Kidney (tissue), 14 donors: ENCODE results near the gene MUC7. TPM values are rescaled to one million over a fixed set of nuclear protein-coding genes. Genes with fewer than 3 reads are reported as not detected.

Source experiments
- DNase-seq, 5 donors: peaks; one replicate each; pipeline ENCODE4 v3.0.0-alpha.2; 2013 to 2020
- FAIRE-seq: peaks from 2 replicates; lab custom pipeline; 2012; peaks lifted over from hg19 to GRCh38; lab: Jason Lieb, UNC
- H3K27ac ChIP-seq, 2 donors: one replicate each; pipeline ENCODE4 v1.7.0; 2013; ENCODE audit warnings: low read depth in 2 of 2, low read length in 2 of 2, inconsistent platforms in 1 of 2
- H3K27me3 ChIP-seq: one replicate; pipeline ENCODE4 v1.7.1; 2013; ENCODE audit warnings: low read length, inconsistent platforms; ENCODE audit not compliant: control insufficient read depth, insufficient read depth
- H3K36me3 ChIP-seq, 3 donors: one replicate each; pipeline versions ENCODE4 v1.7.0 to v1.7.1; 2013; ENCODE audit warnings: low read length in 3 of 3, control low read depth in 1 of 3, inconsistent platforms in 1 of 3; ENCODE audit not compliant: insufficient read depth in 3 of 3, control insufficient read depth in 2 of 3
- H3K4me1 ChIP-seq, 3 donors: one replicate each; pipeline versions ENCODE4 v1.7.0 to v1.7.1; 2013; ENCODE audit warnings: low read length in 3 of 3, inconsistent platforms in 1 of 3, low read depth in 1 of 3; ENCODE audit not compliant: control insufficient read depth in 2 of 3, insufficient read depth in 2 of 3
- H3K4me3 ChIP-seq, 3 donors: one replicate each; pipeline versions ENCODE4 v1.7.0 to v1.8.1; 2013; ENCODE audit warnings: low read length in 3 of 3, control low read depth in 1 of 3, inconsistent platforms in 1 of 3
- H3K9ac ChIP-seq, 3 donors: one replicate each; pipeline versions ENCODE4 v1.7.0 to v1.7.1; 2013; ENCODE audit warnings: low read length in 3 of 3, control low read depth in 1 of 3, inconsistent platforms in 1 of 3
- H3K9me3 ChIP-seq, 3 donors: one replicate each; pipeline versions ENCODE4 v1.7.0 to v1.7.1; 2013; ENCODE audit warnings: low read length in 3 of 3, control low read depth in 1 of 3, inconsistent platforms in 1 of 3; ENCODE audit not compliant: control insufficient read depth in 2 of 3, insufficient read depth in 1 of 3
- intact Hi-C: fragments of 100-400 bp; cut with DNase I; formaldehyde crosslinking; loops from one replicate; pipeline ENCODE4 v1.11.1; 2022
- polyA plus RNA-seq: library from polyadenylated mRNA; stranded (reverse); fragments of 350-450 nt; fragmentation: Illumina TruSeq; extraction: RNeasy Lipid Tissue Mini Kit (QIAGEN cat#74804); gene quantifications from one replicate; pipeline ENCODE4 v1.2.3, GENCODE V29; 2014; ENCODE audit warnings: low read depth, low replicate concordance; ENCODE audit not compliant: insufficient read depth
- total RNA-seq: library from RNA; stranded (reverse); fragmentation: NEBNext Ultra II Directional; extraction: Animal tissue kit (Norgen Biotek cat#: 25700); gene quantifications from one replicate; pipeline ENCODE4 v1.2.1, GENCODE V29; 2021
- TF ChIP-seq, protein P1 (sequence below): IDR thresholded peaks from 3 replicates; pipeline ENCODE4 v1.5.1; 2012; ENCODE audit warnings: mild to moderate bottlenecking, moderate library complexity, borderline replicate concordance; ENCODE audit not compliant: insufficient read depth; ENCODE audit errors: extremely low read depth
- donor health status: control.
- donor health status: control.
- donor health status: control.
- donor health status: control.
- donor health status: control.
- donor health status: DM: yes; HTN: yes; CAD: no.
- donor health status: Normal renal cell carcinoma (clear cell type).

MUC7 gene
- total and polyA plus RNA-seq, 2 donors from 2014 or later: not detected

DNA sequence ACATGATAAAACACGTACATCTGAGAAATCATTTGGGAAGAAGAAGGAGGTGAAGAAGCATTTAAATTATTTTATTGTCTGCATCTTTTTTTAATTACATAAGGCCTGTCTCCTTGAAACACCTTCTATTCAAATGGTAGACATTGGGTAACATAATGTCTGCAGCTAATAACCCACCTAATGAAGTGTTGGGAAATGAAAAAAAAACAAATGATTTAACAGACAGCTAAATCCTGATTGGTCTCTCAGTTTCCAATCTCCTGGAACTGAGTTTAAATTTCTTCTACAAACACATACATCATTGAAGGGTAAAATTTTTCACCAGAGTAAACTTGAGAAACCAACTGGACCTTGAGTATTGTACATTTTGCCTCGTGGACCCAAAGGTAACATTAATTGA, 46.3 kb downstream of the MUC7 start, which contains the start of gene AMTN:
AMTN (plus strand) TSS at position 301 of the 400 bp plus-strand sequence. CDS start 209 bp downstream, outside the sequence.
- intact Hi-C loops: no loop called here
- no peak within 1 kb of the TSS for H3K4me3 ChIP-seq
- TF ChIP-seq, protein P1, sequence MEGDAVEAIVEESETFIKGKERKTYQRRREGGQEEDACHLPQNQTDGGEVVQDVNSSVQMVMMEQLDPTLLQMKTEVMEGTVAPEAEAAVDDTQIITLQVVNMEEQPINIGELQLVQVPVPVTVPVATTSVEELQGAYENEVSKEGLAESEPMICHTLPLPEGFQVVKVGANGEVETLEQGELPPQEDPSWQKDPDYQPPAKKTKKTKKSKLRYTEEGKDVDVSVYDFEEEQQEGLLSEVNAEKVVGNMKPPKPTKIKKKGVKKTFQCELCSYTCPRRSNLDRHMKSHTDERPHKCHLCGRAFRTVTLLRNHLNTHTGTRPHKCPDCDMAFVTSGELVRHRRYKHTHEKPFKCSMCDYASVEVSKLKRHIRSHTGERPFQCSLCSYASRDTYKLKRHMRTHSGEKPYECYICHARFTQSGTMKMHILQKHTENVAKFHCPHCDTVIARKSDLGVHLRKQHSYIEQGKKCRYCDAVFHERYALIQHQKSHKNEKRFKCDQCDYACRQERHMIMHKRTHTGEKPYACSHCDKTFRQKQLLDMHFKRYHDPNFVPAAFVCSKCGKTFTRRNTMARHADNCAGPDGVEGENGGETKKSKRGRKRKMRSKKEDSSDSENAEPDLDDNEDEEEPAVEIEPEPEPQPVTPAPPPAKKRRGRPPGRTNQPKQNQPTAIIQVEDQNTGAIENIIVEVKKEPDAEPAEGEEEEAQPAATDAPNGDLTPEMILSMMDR: no peak
- no peak for DNase-seq
- no peaks in the 10 kb centered on the region for H3K9me3 ChIP-seq
- no peak within 1 kb of the TSS for H3K9ac ChIP-seq
- no peaks in the 10 kb centered on the region for H3K4me1 ChIP-seq
- no peaks in the 10 kb centered on the region for H3K36me3 ChIP-seq
- no peak for FAIRE-seq
- H3K27ac ChIP-seq: no peak within 1 kb of the TSS
- no peaks in the 10 kb centered on the region for H3K27me3 ChIP-seq

DNA sequence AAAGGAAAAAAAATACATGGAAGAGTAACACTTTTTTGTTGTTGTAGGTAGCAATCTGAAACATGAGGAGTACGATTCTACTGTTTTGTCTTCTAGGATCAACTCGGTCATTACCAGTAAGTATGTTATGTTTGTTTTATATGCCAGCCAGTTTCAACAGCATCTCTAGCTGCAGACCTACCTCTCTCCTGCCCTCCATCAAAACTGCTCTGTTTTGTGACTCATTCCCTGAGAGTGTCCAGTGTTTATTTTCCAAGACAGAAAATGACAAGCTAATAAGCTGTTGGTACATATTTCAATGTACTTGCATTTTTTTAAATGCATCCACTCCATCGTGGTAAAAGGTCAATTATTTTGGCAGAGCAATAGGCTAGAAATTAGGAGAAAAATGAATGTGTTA, 46.7 kb downstream of the MUC7 start:
- TF ChIP-seq, protein P1: no peak
- H3K4me1 ChIP-seq: no peaks in the 10 kb centered on the region
- no peaks in the 10 kb centered on the region for H3K9me3 ChIP-seq
- no peak overlapping the region for H3K9ac ChIP-seq
- DNase-seq: no peak
- no peak overlapping the region for H3K27ac ChIP-seq
- no peak overlapping the region for H3K4me3 ChIP-seq
- H3K27me3 ChIP-seq: no peaks in the 10 kb centered on the region
- H3K36me3 ChIP-seq: no peaks in the 10 kb centered on the region
- no peak for FAIRE-seq
- intact Hi-C loops: no loop called here

DNA sequence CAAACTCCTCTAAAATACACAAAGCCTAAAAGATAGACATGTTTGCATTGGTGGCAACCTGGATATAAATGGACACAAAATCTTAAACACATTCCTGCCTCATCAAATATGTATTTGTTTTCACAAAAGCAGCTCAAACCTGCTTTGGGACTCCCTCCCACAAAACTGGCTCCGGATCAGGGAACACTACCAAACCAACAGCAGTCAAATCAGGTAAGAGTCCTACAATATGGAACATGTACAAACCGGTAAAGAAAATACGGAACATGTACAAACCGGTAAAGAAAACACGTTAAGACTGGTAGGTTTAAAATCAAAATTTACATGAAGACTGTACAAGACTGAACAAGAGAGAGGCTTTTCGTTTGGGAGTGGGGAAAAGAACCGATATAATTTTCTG, 50.6 kb downstream of the MUC7 start:
- Histone ChIP-seq H3K4me1 (no peaks in the 10 kb centered on the region), H3K9ac (no peak overlapping the region), H3K36me3 (no peaks in the 10 kb centered on the region), H3K27me3 (no peaks in the 10 kb centered on the region), H3K9me3 (no peaks in the 10 kb centered on the region), H3K27ac (no peak overlapping the region), H3K4me3 (no peak overlapping the region)
- DNase-seq: no peak
- no peak for FAIRE-seq
- TF ChIP-seq, protein P1: no peak
- intact Hi-C loops: no loop called here

DNA sequence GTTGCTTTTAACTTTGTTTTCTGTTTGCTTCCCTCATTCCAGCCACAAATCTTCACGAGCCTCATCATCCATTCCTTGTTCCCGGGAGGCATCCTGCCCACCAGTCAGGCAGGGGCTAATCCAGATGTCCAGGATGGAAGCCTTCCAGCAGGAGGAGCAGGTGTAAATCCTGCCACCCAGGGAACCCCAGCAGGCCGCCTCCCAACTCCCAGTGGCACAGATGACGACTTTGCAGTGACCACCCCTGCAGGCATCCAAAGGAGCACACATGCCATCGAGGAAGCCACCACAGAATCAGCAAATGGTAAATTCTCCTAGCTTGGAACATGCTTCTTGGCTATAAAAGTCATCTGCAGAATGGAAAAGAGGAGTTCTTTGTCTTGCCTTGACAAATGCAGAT, 59.0 kb downstream of the MUC7 start:
- no peak for DNase-seq
- intact Hi-C loops: no loop called here
- H3K36me3 ChIP-seq: no peaks in the 10 kb centered on the region
- H3K4me3 ChIP-seq: no peak overlapping the region
- no peak for FAIRE-seq
- H3K9me3 ChIP-seq: no peaks in the 10 kb centered on the region
- no peaks in the 10 kb centered on the region for H3K4me1 ChIP-seq
- H3K27me3 ChIP-seq: no peaks in the 10 kb centered on the region
- TF ChIP-seq, protein P1: no peak
- H3K27ac ChIP-seq: no peak overlapping the region
- H3K9ac ChIP-seq: no peak overlapping the region
